Loucy (cell line): ENCODE data around the gene S100A9.

Experiments
- EZH2phosphoT487 ChIP-seq: fragments of 200-600 bp; IDR thresholded peaks from 2 replicates; pipeline ENCODE4 v1.6.1; 2018; ENCODE audit warnings: antibody characterized with exemption, mild to moderate bottlenecking, moderate library complexity, borderline replicate concordance
- TF ChIP-seq, protein P1 (sequence below): fragments of 200-600 bp; sonication (generic); conservative IDR thresholded peaks from 2 replicates; pipeline ENCODE4 v1.5.1; 2014; ENCODE audit warnings: mild to moderate bottlenecking, antibody characterized with exemption, low read length

DNA sequence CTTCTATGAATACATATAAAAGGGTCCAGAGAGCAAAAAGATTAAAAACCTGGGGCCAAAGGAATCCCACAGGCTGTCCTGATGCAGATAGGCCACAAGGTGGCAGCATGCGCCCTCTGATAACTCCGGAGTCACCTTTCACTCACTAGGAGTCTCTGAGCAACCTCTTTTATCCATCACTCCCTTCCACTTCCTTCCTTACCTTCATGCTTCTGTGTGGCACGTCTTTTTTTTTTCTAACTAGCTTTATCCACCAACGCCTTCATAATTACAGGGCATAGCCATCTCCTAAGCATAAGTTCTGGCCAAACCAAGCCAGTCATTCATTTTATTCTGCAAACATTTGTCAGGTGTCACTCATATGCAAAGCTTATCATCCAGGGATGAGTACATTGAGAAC lies 5.1 kb upstream of the S100A9 start:
- TF ChIP-seq, protein P1, sequence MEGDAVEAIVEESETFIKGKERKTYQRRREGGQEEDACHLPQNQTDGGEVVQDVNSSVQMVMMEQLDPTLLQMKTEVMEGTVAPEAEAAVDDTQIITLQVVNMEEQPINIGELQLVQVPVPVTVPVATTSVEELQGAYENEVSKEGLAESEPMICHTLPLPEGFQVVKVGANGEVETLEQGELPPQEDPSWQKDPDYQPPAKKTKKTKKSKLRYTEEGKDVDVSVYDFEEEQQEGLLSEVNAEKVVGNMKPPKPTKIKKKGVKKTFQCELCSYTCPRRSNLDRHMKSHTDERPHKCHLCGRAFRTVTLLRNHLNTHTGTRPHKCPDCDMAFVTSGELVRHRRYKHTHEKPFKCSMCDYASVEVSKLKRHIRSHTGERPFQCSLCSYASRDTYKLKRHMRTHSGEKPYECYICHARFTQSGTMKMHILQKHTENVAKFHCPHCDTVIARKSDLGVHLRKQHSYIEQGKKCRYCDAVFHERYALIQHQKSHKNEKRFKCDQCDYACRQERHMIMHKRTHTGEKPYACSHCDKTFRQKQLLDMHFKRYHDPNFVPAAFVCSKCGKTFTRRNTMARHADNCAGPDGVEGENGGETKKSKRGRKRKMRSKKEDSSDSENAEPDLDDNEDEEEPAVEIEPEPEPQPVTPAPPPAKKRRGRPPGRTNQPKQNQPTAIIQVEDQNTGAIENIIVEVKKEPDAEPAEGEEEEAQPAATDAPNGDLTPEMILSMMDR, result peak; percentile 89
- no peak for TF ChIP-seq EZH2phosphoT487
